Gastroesophageal sphincter (tissue), 4 donors: Measurements from ENCODE around the gene HSP90B1. TPM values are rescaled to one million over a fixed set of nuclear protein-coding genes. Genes with fewer than 3 reads are reported as not detected.

Experiments used
- ATAC-seq: fragments of 150-250 bp; one replicate; pipeline ENCODE4 v1.9.1; 2016; ENCODE audit warnings: mild to moderate bottlenecking, moderate library complexity
- H3K27ac ChIP-seq, 4 donors: fragments of 200-600 bp; sonication (generic) in 3 of 4; 1 replicate in 3 of 4; 2 replicates in 1 of 4; pipeline ENCODE4 v1.5.1; 2016 to 2019
- H3K27me3 ChIP-seq: fragments of 200-600 bp; sonication (generic); one replicate; pipeline ENCODE4 v1.5.1; 2019
- H3K36me3 ChIP-seq, 2 donors: fragments of 200-600 bp; sonication (generic); one replicate each; pipeline ENCODE4 v1.5.1; 2019; ENCODE audit warnings: control low read depth in 1 of 2
- H3K4me1 ChIP-seq, 3 donors: fragments of 200-600 bp; sonication (generic); 1 replicate in 2 of 3; 2 replicates in 1 of 3; pipeline ENCODE4 v1.5.1; 2016 to 2019; ENCODE audit warnings: control low read depth in 2 of 3
- H3K4me3 ChIP-seq, 2 donors: fragments of 200-600 bp; sonication (generic); one replicate each; pipeline ENCODE4 v1.5.1; 2019; ENCODE audit warnings: mild to moderate bottlenecking in 1 of 2, moderate library complexity in 1 of 2
- H3K9me3 ChIP-seq, 3 donors: fragments of 200-600 bp; sonication (generic); one replicate each; pipeline ENCODE4 v1.5.1; 2017 to 2019; ENCODE audit warnings: control low read depth in 2 of 3
- CTCF ChIP-seq, 4 experiments: fragments of 200-600 bp in 2 of 4; fragments of 450-650 bp in 2 of 4; sonication (generic) in 1 of 4; IDR thresholded peaks; one replicate each; pipeline ENCODE4 v1.5.1; 2017 to 2019; ENCODE audit warnings: antibody characterized with exemption in 4 of 4, mild to moderate bottlenecking in 2 of 4, moderate library complexity in 2 of 4
- EP300 ChIP-seq: sonication (generic); formaldehyde crosslinking; IDR thresholded peaks from one replicate; pipeline ENCODE4 v1.6.1; 2017; ENCODE audit warnings: antibody characterized with exemption, mild to moderate bottlenecking
- POLR2A ChIP-seq, 2 donors: fragments of 450-650 bp; IDR thresholded peaks; one replicate each; pipeline ENCODE4 v1.6.1; 2017; ENCODE audit warnings: antibody characterized with exemption in 2 of 2, mild to moderate bottlenecking in 2 of 2, moderate library complexity in 1 of 2
- POLR2AphosphoS5 ChIP-seq: sonication (generic); formaldehyde crosslinking; IDR thresholded peaks from one replicate; pipeline ENCODE4 v1.6.1; 2017; ENCODE audit warnings: antibody characterized with exemption
- WGBS, 2 donors: methylation state at CpG; one replicate each; pipeline ENCODE4 v1.1.5; 2018; ENCODE audit warnings: low coverage in 1 of 2; 5-methylcytosine and 5-hydroxymethylcytosine counted together
- total RNA-seq, 4 donors: library from RNA; depleted of rRNA; stranded (reverse); fragments of >200 nt; gene quantifications; one replicate each; pipeline ENCODE4 v1.1.0, GENCODE V29; 2016

Gene HSP90B1
- total RNA-seq, 4 donors from 2014 or later = 137 to 334 (median 231) TPM

GRCh38 chr12:103928682-103929045 lies 1.5 kb upstream of the HSP90B1 start:
- H3K36me3 ChIP-seq = peaks cover 0 to 16% of the 10 kb centered on the region in 2 donors
- peak overlapping the region; percentile 41 to 75 for H3K4me3 ChIP-seq
- ATAC-seq = no peak
- WGBS, 2 donors = 21 to 22% methylated on average over 11 to 12 of the region's 12 CpGs
- H3K27me3 ChIP-seq = no peaks in the 10 kb centered on the region
- peak overlapping the region; percentile 81 to 94 (median 92) for H3K27ac ChIP-seq
- no peaks in the 10 kb centered on the region for H3K9me3 ChIP-seq
- TF ChIP-seq POLR2A (IDR thresholded peaks at IDR 0.05) (no peak), CTCF (IDR thresholded peaks at IDR 0.05) (no peak), POLR2AphosphoS5 (no peak), EP300 (no peak)
- H3K4me1 ChIP-seq = peaks cover 5 to 41% (median 9%) of the 10 kb centered on the region in 3 donors

GRCh38 chr12:103929046-103929783 lies 995 bp upstream of the HSP90B1 start:
- H3K4me3 ChIP-seq = peak overlapping the region; percentile 41 to 75
- ATAC-seq = peak; percentile 80
- H3K9me3 ChIP-seq = no peaks in the 10 kb centered on the region
- peak overlapping the region; percentile 81 to 94 (median 92) for H3K27ac ChIP-seq
- H3K4me1 ChIP-seq = peaks cover 5 to 46% (median 9%) of the 10 kb centered on the region in 3 donors
- peaks cover 0 to 21% of the 10 kb centered on the region in 2 donors for H3K36me3 ChIP-seq
- no peaks in the 10 kb centered on the region for H3K27me3 ChIP-seq
- 0% methylated on average over 3 to 10 of the region's 37 CpGs for WGBS, 2 donors
- peak; percentile 36 to 67 for TF ChIP-seq POLR2A (IDR thresholded peaks at IDR 0.05)
- peak; percentile 70 for TF ChIP-seq POLR2AphosphoS5
- TF ChIP-seq CTCF (IDR thresholded peaks at IDR 0.05) = no peak

- ATAC-seq = no peak
- Histone ChIP-seq H3K27me3 (no peaks in the 10 kb centered on the region), H3K36me3 (peaks cover 0 to 26% of the 10 kb centered on the region in 2 donors), H3K9me3 (no peaks in the 10 kb centered on the region), H3K4me1 (peaks cover 5 to 51% (median 9%) of the 10 kb centered on the region in 3 donors), H3K4me3 (peak overlapping the region; percentile 41 to 75), H3K27ac (peak overlapping the region; percentile 81 to 94 (median 92))
- TF ChIP-seq EP300 = no peak
- no peak for TF ChIP-seq POLR2A (IDR thresholded peaks at IDR 0.05)
- 0% methylated on average over 1 to 2 of the region's 18 CpGs for WGBS, 2 donors
Observed at GRCh38 chr12:103929784-103930033, 501 bp upstream of the HSP90B1 start.

GRCh38 chr12:103930787-103931735 lies 851 bp downstream of the HSP90B1 start:
- TF ChIP-seq POLR2AphosphoS5 = peak; percentile 72
- TF ChIP-seq CTCF (IDR thresholded peaks at IDR 0.05) = no peak
- no peak for TF ChIP-seq EP300
- no peak for TF ChIP-seq POLR2A (IDR thresholded peaks at IDR 0.05)
- WGBS, 2 donors = 3% methylated on average over 14 to 20 of the region's 37 CpGs

GRCh38 chr12:103933237-103933636 lies 3.0 kb downstream of the HSP90B1 start:
- Histone ChIP-seq H3K27me3 (no peaks in the 10 kb centered on the region), H3K4me1 (peaks cover 5 to 71% (median 9%) of the 10 kb centered on the region in 3 donors), H3K27ac (no peak overlapping the region), H3K4me3 (no peak overlapping the region), H3K36me3 (peaks cover 1 to 61% of the 10 kb centered on the region in 2 donors), H3K9me3 (no peaks in the 10 kb centered on the region)
- ATAC-seq = no peak
- WGBS, 2 donors = 73 to 100% methylated on average over 1 to 2 of the region's 2 CpGs
- TF ChIP-seq CTCF (IDR thresholded peaks at IDR 0.05) (no peak), POLR2AphosphoS5 (no peak), POLR2A (IDR thresholded peaks at IDR 0.05) (no peak), EP300 (no peak)

More at GRCh38 chr12:103930787-103931735, 851 bp downstream of the HSP90B1 start:
- no peaks in the 10 kb centered on the region for H3K9me3 ChIP-seq
- peaks cover 0 to 40% of the 10 kb centered on the region in 2 donors for H3K36me3 ChIP-seq
- H3K4me3 ChIP-seq = peak overlapping the region; percentile 63 to 75
- H3K27me3 ChIP-seq = no peaks in the 10 kb centered on the region
- peaks cover 5 to 64% (median 9%) of the 10 kb centered on the region in 3 donors for H3K4me1 ChIP-seq
- no peak for ATAC-seq
- H3K27ac ChIP-seq = peak overlapping the region; percentile 76 to 92 (median 90)
